GM12873 (cell line): ENCODE measurements around the gene ZC3H18.

Source experiments
- CTCF ChIP-seq: IDR thresholded peaks from 2 replicates; pipeline ENCODE4 v1.5.1; 2012; ENCODE audit warnings: low read depth, mild to moderate bottlenecking, moderate library complexity, low read length, control low read depth; ENCODE audit not compliant: insufficient read depth; ENCODE audit errors: missing control alignments

The ZC3H18 gene

DNA sequence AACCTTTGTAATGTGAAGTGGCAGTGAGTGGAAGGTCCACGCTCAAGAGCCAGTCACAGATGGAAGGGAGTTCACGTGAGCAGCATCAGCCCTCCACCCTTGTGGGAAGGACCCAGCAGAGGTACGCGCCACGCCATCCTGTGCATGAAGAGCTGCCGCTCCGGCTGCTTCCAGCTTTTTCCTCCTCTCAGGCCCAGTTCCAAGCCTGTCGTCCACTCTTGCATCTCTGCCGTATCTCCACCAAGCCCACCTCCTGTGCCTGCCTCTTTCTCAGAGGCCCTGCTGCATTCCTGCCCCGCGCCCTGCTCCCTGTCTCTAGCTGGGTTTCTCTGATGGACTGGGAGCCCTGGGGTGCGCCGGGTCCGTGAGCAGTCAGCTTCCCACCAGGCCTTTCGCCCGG, 10.2 kb downstream of the ZC3H18 start:
- no peak for TF ChIP-seq CTCF

- no peak for TF ChIP-seq CTCF
Observed at GRCh38 chr16:88581033-88581432, 10.8 kb downstream of the ZC3H18 start.

DNA sequence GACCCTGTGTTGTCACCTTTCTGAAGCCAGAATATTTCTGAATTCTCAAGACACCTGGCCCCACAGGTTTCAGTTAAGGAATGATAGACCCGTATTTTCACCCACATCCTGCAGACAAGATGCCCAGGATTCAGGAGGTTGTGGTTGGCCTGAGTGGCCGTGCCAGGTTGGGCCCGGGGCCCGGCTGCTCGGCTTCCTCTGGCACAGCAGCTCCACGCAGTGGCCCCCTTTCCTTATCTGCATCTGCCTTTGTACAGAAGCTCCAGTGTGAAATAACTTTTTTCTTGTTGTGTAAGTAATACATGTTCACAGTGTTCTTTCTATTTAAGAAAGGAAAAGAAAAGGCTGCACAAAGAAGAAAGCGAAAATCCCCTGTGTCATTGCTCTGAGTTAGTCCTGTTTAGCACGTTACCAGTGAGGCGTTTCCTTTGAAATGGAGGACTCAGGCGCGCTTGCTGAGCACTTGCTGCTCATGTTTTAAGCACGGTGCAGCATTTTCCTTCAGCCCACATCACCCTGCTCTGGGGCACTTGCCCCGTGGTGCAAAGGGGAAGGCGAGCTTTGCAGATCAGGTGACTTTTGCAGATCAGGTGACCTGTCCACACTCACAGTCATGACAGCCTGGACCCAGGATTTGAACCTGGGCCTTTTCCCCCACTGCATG, 12.8 kb downstream of the ZC3H18 start:
- no peak for TF ChIP-seq CTCF

DNA sequence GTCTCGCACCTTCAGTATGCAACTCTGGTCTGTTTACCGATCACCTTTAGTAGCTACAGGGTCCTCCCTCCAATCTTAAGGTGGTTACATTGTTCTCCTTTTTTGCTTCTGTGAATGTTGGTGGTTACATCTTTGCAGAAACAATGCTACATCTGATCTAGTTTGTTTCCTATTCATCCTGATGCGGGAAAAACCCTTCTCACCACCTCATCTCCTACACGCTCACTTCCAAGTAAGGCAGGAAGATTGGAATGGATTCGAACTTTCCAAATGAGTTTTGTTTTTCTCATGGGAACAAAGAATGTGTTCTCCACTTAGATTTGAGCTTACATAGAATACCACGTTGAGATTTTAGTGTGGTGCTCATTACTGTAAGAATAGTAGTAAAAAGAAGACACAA, 14.5 kb downstream of the ZC3H18 start:
- no peak for TF ChIP-seq CTCF

DNA sequence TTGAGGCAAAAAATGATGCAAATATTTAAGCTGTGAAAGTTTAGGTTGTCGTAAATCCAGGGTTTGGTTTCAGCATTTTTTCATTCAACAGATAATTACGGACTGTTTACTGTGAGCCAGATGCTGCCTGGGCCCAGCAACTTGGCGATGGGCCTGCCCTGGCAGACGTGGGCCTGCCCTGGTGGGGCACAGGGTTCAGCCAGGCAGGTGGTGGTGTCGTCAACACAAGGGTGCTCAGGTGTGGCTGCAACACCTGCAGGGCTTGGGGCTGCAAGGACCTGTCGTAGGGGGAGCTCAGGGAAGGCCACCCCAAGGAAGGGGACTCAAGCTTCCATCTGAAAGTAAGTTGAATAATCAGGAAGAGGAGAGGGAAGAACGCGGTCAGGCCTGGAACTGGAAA, 15.1 kb downstream of the ZC3H18 start:
- TF ChIP-seq CTCF: no peak

DNA sequence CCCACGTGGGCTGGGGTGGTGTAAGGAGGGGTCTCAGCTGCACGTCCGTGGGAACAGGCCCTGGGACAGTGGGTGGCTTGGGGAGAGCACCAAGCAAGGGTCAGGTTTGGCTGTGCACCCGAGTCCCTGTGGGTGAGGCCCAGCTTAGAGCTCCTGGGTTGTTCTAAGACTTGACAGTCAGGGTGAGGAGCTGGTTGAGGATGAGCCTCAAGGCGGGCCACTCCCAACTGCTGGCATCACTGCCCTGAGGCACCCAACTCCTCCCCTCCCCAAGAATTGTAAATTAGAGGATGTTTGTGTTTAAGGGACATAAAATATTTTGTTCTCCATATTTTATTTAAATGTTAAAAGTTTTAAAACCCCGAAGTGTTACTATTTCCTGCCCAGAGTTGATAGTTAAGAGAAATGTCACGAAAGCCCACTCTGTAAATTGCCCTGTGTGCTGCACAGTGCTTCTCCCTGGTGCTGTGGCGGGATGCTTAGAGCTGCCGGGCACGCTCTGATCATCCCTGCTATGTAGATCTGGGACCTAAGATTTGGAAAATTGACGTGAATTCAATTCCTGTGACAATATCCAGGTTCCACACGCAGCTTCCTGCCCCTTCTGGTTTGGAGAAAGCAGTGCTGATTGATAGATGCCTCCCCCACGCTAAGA, 15.9 kb downstream of the ZC3H18 start:
- TF ChIP-seq CTCF: no peak

DNA sequence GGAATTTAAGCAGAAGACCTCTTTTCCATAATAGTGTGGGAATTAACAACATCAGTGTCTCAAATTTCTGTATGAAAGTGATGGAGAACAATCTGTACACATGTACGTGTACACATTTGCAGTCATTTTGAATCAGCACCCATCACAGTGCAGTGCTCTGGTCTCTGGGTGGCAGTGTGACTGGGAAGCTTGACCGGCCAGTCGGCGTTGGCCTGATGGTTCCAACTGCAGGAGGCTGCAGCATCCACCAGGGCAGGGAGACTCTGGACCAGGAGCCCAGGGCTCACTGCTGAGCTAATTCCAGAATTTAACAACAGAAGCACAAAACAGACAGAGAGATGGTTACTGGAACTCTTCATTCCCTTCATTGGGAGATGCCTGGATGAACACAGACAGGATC, 17.9 kb downstream of the ZC3H18 start:
- TF ChIP-seq CTCF: no peak
